BLaER1 treated with 17β-estradiol and CSF1 and Interleukin-3, amounts not matched to agents 10 nM and 100 nM (cell line): Measurements from ENCODE around the gene MUS81.
A peak's percentile ranks its signal among the peaks of the same experiment; 100 is the strongest.

ENCODE experiments used
- H3K27ac ChIP-seq, 11 experiments: shearing (Covaris generic); formaldehyde crosslinking; 2 replicates each; pipeline ENCODE4 v1.8.1; 2022
- H3K27me3 ChIP-seq, 11 experiments: shearing (Covaris generic); formaldehyde crosslinking; 2 replicates each; pipeline ENCODE4 v1.8.1; 2022
- H3K36me3 ChIP-seq, 11 experiments: shearing (Covaris generic); formaldehyde crosslinking; 2 replicates each; pipeline ENCODE4 v1.8.1; 2022
- H3K4me1 ChIP-seq, 10 experiments: shearing (Covaris generic); formaldehyde crosslinking; 2 replicates each; pipeline ENCODE4 v1.8.1; 2022
- H3K4me2 ChIP-seq, 11 experiments: shearing (Covaris generic); formaldehyde crosslinking; 2 replicates each; pipeline ENCODE4 v1.8.1; 2022
- H3K4me3 ChIP-seq, 10 experiments: shearing (Covaris generic); formaldehyde crosslinking; 2 replicates each; pipeline ENCODE4 v1.8.1; 2022
- H3K9ac ChIP-seq, 11 experiments: shearing (Covaris generic); formaldehyde crosslinking; 2 replicates each; pipeline ENCODE4 v1.8.1; 2022
- H3K9me3 ChIP-seq, 11 experiments: shearing (Covaris generic); formaldehyde crosslinking; replicated peaks in 1 of 11; 2 replicates each; pipeline ENCODE4 v1.8.1; 2022
- H4K20me1 ChIP-seq, 11 experiments: shearing (Covaris generic); formaldehyde crosslinking; 2 replicates each; pipeline ENCODE4 v1.8.1; 2022
- Cebpa-rat ChIP-seq, 11 experiments: shearing (Covaris generic); IDR thresholded peaks; 2 replicates each; pipeline ENCODE4 v1.8.1; 2022

Gene MUS81

DNA sequence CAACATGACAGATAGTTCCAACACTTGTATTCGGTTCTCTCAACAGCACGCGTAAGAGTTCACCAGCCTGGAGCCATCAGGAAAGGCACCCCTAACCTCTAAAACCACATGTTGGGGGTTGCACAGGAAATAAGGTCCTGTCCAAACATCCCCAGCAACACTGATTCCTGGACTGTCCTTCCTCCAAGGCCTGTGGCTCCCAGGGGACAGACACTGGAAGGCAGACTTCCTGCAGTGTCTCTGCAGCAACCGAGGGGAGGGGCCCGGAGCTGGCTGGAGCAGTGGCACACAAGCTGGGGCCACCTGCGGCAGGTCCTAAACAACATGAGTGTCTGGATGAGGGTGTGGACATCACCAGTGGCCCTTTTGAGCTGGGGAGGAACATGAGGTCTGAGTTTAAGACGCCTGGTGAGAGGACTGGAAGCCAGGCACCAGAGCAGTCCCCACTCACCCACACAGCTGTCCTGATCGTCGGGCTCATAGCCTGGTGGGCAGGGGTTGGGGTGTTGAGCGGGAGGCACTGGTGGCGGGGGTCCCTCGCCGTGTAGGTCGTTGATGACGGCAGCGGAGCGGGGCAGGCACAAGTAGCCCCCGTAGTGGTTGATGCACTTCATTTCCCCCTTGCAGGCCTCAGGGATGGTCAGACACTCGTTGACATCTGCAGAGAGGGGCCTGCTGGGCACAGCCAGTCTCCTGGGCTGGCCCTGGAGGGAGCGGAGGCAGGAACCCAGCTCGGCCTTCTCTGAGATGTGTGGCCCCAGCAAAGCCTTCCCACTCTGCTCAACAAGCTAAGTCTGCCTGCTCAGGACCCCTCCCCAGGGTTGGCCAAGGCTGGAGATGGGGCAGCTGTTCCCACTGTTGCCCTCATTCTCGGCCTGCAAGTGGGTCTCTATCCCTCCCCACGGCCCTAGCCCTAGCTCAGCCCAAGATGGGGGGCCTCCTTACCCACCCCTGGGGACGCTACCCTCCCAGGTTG is 10.8 kb downstream of the MUS81 start:
- Histone ChIP-seq H3K9me3 (no peaks in the 10 kb centered on the region), H4K20me1 (peaks cover 0 to 56% (median 48%) of the 10 kb centered on the region in 11 experiments; a peak in 20 of 22 replicates), H3K9ac (peak overlapping the region; percentile 10 to 59 (median 55); a peak in 19 of 22 replicates), H3K36me3 (peaks cover 14 to 25% (median 20%) of the 10 kb centered on the region in 11 experiments), H3K27me3 (peaks cover 0 to 33% (median 26%) of the 10 kb centered on the region in 11 experiments; a peak in 19 of 22 replicates), H3K4me2 (peak overlapping the region; percentile 74 to 98 (median 92)), H3K4me1 (peaks cover 46 to 74% (median 50%) of the 10 kb centered on the region in 10 experiments), H3K4me3 (peak overlapping the region in 5 of 10 experiments; percentile 18 to 45 (median 38); a peak in 9 of 20 replicates), H3K27ac (peak overlapping the region in 7 of 11 experiments; percentile 10 to 61 (median 45); a peak in 11 of 22 replicates)
- no peak; a peak in 1 of 22 replicates for TF ChIP-seq Cebpa-rat (IDR thresholded peaks at IDR 0.05)

DNA sequence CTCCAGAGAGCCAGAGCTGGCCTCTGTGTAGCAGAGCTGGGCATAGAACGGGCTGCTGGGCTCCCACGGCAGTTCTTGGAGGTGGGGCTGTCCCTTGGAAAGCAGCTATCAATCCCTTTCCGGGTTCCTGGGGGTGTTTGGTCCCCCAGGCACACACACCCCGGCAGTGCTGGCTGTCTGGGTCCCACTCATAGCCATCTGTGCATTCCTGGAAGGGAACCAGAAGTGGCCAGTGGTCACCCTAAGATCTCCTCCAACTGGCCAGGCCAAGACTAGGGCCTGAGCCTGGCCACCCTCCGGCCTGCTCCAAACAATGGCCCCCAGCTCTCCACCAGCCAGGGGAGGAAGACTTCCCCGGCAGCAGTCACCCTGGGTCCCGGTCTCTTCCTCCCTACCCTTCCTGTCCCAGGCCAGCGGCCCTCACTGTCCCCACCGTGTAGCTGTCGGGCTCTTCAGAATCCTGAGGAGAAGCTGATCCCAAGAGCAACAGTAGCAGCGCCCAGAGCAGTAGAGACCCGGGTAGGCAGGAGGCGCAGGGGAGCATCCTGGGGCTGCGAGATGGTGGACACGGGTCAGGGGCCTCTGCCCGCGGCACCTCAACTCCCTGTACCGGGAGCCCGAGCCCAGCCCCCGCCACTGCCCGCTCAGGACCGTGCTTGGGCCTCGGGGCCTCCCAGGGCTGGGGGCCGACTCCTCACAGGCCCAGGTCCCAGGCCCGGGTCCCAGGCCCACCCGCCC is 11.7 kb downstream of the MUS81 start:
- no peaks in the 10 kb centered on the region for H3K9me3 ChIP-seq
- no peak for TF ChIP-seq Cebpa-rat (IDR thresholded peaks at IDR 0.05)
- H3K4me2 ChIP-seq, result peak overlapping the region; percentile 74 to 98 (median 92)
- H3K4me1 ChIP-seq, result peaks cover 46 to 70% (median 55%) of the 10 kb centered on the region in 10 experiments
- peaks cover 0 to 46% (median 38%) of the 10 kb centered on the region in 11 experiments; a peak in 20 of 22 replicates for H4K20me1 ChIP-seq
- H3K4me3 ChIP-seq, result no peak overlapping the region
- H3K36me3 ChIP-seq, result peaks cover 4 to 15% (median 11%) of the 10 kb centered on the region in 11 experiments; a peak in 20 of 22 replicates
- peak overlapping the region in 4 of 11 experiments; percentile 21 to 56 (median 48); a peak in 6 of 22 replicates for H3K27ac ChIP-seq
- peak overlapping the region in 8 of 11 experiments; percentile 25 to 59 (median 56); a peak in 11 of 22 replicates for H3K9ac ChIP-seq
- H3K27me3 ChIP-seq, result peaks cover 0 to 33% (median 26%) of the 10 kb centered on the region in 11 experiments; a peak in 19 of 22 replicates

DNA sequence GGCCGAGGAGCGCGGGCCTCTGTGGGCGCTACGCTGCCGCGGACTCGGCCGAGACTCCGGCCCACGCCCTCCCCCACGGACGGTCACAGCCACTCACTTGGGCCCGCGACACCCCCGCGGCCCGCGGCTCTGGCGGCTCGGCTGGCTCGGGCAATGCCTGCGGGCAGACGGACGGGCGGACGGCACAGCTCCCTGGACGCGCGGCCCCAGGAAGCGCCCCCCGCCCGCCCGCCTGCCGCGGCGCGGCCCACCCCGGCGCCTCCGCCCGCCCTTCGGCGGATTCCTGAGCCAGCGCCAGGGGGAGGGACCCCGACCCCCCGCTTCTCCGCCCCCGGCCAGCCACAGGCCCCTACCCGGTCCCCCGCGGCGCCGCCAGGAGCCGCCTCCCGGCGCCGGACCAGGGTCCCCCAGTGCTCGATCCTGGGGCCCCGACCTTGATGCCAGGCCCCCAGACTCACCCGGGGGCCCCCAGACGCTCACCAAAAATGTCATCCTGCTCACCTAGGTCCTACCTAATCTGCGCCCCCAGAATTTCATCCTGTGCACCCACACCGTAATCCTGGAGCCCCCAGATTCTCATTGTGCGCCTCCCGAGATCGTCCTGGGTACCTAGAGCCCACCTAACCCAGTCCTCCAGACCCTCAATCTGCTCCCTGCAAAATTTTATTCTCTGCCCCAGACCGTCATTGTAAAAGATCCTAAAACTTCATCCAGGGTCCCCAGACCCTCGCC is 12.5 kb downstream of the MUS81 start, which contains the start of gene EFEMP2:
TSS of gene EFEMP2 (minus strand) at position 215 of the 732 bp plus-strand sequence. CDS start 446 bp downstream, outside the sequence.
- Histone ChIP-seq H3K9ac (peak within 1 kb of the TSS; percentile 52 to 80 (median 74)), H3K9me3 (no peaks in the 10 kb centered on the region), H3K4me1 (peaks cover 46 to 64% (median 58%) of the 10 kb centered on the region in 10 experiments), H3K4me2 (peak within 1 kb of the TSS; percentile 91 to 100 (median 98)), H3K27me3 (peaks cover 0 to 33% (median 25%) of the 10 kb centered on the region in 11 experiments; a peak in 19 of 22 replicates), H3K4me3 (peak within 1 kb of the TSS; percentile 51 to 72 (median 58)), H3K36me3 (peaks cover 0 to 9% (median 5%) of the 10 kb centered on the region in 11 experiments; a peak in 6 of 22 replicates), H4K20me1 (peaks cover 0 to 40% (median 32%) of the 10 kb centered on the region in 11 experiments; a peak in 17 of 22 replicates), H3K27ac (peak within 1 kb of the TSS; percentile 36 to 72 (median 56); a peak in 20 of 22 replicates)
- TF ChIP-seq Cebpa-rat (IDR thresholded peaks at IDR 0.05), result no peak

DNA sequence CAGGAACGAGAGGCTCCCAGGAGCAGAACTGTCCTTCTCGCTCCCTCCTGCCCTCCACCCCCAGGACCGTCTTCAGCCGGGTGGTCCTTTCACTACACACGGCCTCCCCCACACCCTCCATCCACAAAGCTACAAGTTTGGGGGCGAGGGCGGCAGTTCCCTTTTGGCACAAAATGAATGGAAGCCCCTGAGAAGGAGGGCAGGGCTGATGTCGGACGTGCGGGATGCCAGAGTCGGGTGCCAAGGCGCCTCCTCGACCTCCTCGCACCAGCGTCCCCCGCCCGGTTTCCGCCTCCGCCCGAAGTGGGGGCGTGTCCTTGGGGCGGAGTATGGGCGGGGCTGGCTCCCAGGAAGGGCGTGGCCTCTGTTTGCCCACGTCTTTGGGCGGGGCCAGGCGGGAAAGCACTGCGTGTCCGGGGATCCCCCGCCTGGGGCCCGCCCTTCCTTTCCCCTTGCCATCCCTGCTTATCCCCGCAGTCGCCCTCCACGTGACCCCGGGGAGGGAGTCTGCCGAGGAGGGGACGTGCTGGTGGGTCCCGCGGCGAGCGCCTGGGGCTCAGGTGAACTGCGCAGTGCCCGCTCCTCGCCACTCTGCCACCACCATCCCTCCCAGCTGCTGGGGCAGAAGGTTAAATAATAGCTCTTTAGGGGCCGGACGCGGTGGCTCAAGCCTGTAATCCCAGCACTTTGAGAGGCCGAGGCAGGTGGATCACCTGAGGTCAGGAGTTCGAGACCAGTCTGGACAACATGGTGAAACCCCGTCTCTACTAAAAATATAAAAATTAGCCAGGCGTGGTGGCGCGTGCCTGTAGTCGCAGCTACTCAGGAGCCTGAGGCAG is 13.3 kb downstream of the MUS81 start:
- Histone ChIP-seq H3K27ac (peak overlapping the region; percentile 36 to 72 (median 56); a peak in 20 of 22 replicates), H3K9me3 (no peaks in the 10 kb centered on the region), H3K27me3 (peaks cover 0 to 33% (median 21%) of the 10 kb centered on the region in 11 experiments; a peak in 19 of 22 replicates), H3K4me1 (peaks cover 46 to 71% (median 58%) of the 10 kb centered on the region in 10 experiments), H3K4me3 (peak overlapping the region; percentile 51 to 72 (median 58)), H3K9ac (peak overlapping the region; percentile 52 to 80 (median 74)), H3K36me3 (peaks cover 0 to under 1% (median 0%) of the 10 kb centered on the region in 11 experiments; a peak in 1 of 22 replicates), H4K20me1 (peaks cover 0 to 32% (median 24%) of the 10 kb centered on the region in 11 experiments; a peak in 17 of 22 replicates), H3K4me2 (peak overlapping the region; percentile 88 to 100 (median 98))
- no peak for TF ChIP-seq Cebpa-rat (IDR thresholded peaks at IDR 0.05)

DNA sequence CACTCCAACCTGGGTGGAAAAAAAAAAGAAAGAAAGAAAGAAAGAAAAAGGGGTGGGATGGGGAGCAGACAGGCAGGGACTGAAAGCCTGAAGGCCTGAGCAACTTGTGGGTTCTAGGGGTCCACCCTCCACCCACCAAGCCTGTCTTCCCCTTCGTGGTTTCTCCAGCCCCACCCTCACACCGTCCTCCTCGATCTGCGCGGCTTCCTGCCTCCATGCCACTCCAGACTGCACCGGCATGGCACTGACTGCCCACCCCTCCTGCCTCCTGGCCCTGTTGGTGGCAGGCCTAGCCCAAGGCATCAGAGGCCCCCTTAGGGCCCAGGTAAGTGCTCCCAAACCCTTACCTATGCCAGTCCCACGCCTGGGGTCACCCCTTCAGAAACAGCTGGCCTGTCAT is 19.4 kb downstream of the MUS81 start, which contains the start of gene CTSW:
TSS of gene CTSW (plus strand) at position 221 of the 400 bp plus-strand sequence. CDS start at position 239, 18 bp downstream.
- TF ChIP-seq Cebpa-rat (IDR thresholded peaks at IDR 0.05), result no peak
- Histone ChIP-seq H3K4me3 (peak within 1 kb of the TSS in 3 of 10 experiments; percentile 25 to 47 (median 36); a peak in 2 of 20 replicates), H3K9ac (peak within 1 kb of the TSS in 9 of 11 experiments; percentile 4 to 57 (median 38); a peak in 10 of 22 replicates), H3K36me3 (peaks cover 24 to 33% (median 26%) of the 10 kb centered on the region in 11 experiments), H3K27me3 (no peaks in the 10 kb centered on the region), H3K27ac (peak within 1 kb of the TSS in 8 of 11 experiments; percentile 2 to 58 (median 42); a peak in 10 of 22 replicates), H3K4me1 (peaks cover 32 to 68% (median 52%) of the 10 kb centered on the region in 10 experiments), H3K4me2 (peak within 1 kb of the TSS; percentile 68 to 94 (median 88)), H3K9me3 (no peaks in the 10 kb centered on the region), H4K20me1 (peaks cover 0 to 29% (median 12%) of the 10 kb centered on the region in 11 experiments; a peak in 12 of 22 replicates)

DNA sequence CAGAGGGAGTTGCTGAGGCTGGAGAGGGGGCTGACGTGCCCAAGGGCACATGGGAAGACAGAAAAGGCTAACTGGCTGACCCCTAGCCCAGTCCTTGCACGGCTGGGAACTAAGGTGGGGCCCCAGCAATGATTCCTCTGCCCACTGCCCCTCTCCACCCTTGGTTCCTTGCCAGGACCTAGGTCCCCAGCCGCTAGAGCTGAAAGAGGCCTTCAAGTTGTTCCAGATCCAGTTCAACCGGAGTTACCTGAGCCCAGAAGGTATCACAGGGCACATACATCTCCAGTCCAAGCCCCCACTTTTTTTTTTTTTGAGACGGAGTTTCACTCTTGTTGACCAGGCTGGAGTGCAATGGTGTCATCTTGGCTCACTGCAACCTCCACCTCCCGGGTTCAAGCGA is 19.8 kb downstream of the MUS81 start:
- Histone ChIP-seq H3K4me2 (peak overlapping the region; percentile 55 to 94 (median 86)), H3K9me3 (no peaks in the 10 kb centered on the region), H3K27ac (peak overlapping the region in 5 of 11 experiments; percentile 13 to 48 (median 41); a peak in 7 of 22 replicates), H3K4me1 (peaks cover 36 to 72% (median 56%) of the 10 kb centered on the region in 10 experiments), H3K4me3 (peak overlapping the region in 3 of 10 experiments; percentile 25 to 47 (median 36); a peak in 2 of 20 replicates), H4K20me1 (peaks cover 0 to 34% (median 15%) of the 10 kb centered on the region in 11 experiments; a peak in 15 of 22 replicates), H3K9ac (peak overlapping the region in 7 of 11 experiments; percentile 4 to 53 (median 15); a peak in 7 of 22 replicates), H3K27me3 (no peaks in the 10 kb centered on the region), H3K36me3 (peaks cover 26 to 37% (median 30%) of the 10 kb centered on the region in 11 experiments)
- no peak for TF ChIP-seq Cebpa-rat (IDR thresholded peaks at IDR 0.05)
